GM12892 (cell line): ENCODE data around the gene ABCB10.

Source experiments
- POLR2A ChIP-seq: IDR thresholded peaks from 2 replicates; pipeline ENCODE4 v1.6.1; 2011; ENCODE audit warnings: low read depth, low read length, control low read depth
- POLR2AphosphoS5 ChIP-seq: IDR thresholded peaks from 2 replicates; pipeline ENCODE4 v1.6.1; 2011; ENCODE audit warnings: low read depth, low read length, control low read depth
- TAF1 ChIP-seq: IDR thresholded peaks from 2 replicates; pipeline ENCODE4 v1.6.1; 2011; ENCODE audit warnings: low read depth, mild to moderate bottlenecking, control low read depth, low read length, borderline replicate concordance

DNA sequence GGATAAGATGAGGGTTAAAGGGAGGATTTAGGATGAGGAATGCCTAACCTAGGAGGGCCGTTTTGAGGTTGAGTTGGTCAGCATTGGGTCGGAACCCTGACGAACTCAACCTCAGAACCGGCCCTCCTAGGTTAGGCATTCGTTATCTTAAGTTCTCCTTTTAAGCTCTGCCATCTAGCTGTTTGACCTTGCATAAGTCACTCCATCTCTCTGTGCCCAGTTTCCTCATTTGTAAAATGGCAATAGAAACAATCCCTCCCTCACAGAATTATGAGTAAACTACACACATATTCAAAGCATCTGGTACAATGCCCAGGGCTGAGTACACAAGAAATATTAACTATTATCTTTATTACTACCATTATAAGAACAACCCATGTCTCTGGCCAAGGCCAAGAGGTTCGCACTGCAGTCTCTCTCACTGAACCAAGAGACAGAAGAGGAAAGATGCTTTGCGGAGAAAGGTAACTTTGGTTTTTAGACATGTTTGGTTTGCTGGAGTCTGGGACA, 4.8 kb downstream of the ABCB10 start:
- no peak for TF ChIP-seq POLR2A
- no peak for TF ChIP-seq POLR2AphosphoS5
- no peak for TF ChIP-seq TAF1
